Measurements from ENCODE around the gene MYO18A. TPM values are rescaled to one million over a fixed set of nuclear protein-coding genes. Genes with fewer than 3 reads are reported as not detected.
A peak's percentile ranks its signal among the peaks of the same experiment; 100 is the strongest.

Gene MYO18A
- polyA plus RNA-seq, 1 donor = 46.2 TPM

- H3K27ac ChIP-seq (ENCODE audit: low read length) = peak overlapping the region; percentile 55
- no peaks in the 10 kb centered on the region for H3K27me3 ChIP-seq (ENCODE audit: control insufficient read depth, insufficient read depth, low read length)
- DNase-seq = no peak
- no CpG with 5 or more reads among the region's 3 CpGs for WGBS (ENCODE audit: insufficient coverage, low lambda C conversion rate)
- H3K9me3 ChIP-seq (ENCODE audit: control insufficient read depth, low read depth, low read length) = no peaks in the 10 kb centered on the region
- no peak overlapping the region for H3K4me3 ChIP-seq (ENCODE audit: low read length)
- H3K36me3 ChIP-seq (ENCODE audit: control insufficient read depth, insufficient read depth, low read length) = peaks cover 3% of the 10 kb centered on the region
- H3K4me1 ChIP-seq (ENCODE audit: control insufficient read depth, insufficient read depth, low read length) = peaks cover 76% of the 10 kb centered on the region
Observed at GRCh38 chr17:29159306-29159860, 20.8 kb downstream of the MYO18A start.

- peaks cover 83% of the 10 kb centered on the region for H3K4me1 ChIP-seq (ENCODE audit: control insufficient read depth, insufficient read depth, low read length)
- WGBS (ENCODE audit: insufficient coverage, low lambda C conversion rate) = no CpG with 5 or more reads among the region's 13 CpGs
- peak overlapping the region; percentile 55 for H3K27ac ChIP-seq (ENCODE audit: low read length)
- no peaks in the 10 kb centered on the region for H3K9me3 ChIP-seq (ENCODE audit: control insufficient read depth, low read depth, low read length)
- peak; percentile 50 to 74 for DNase-seq
- no peaks in the 10 kb centered on the region for H3K27me3 ChIP-seq (ENCODE audit: control insufficient read depth, insufficient read depth, low read length)
- no peak overlapping the region for H3K4me3 ChIP-seq (ENCODE audit: low read length)
- H3K36me3 ChIP-seq (ENCODE audit: control insufficient read depth, insufficient read depth, low read length) = no peaks in the 10 kb centered on the region
Observed at GRCh38 chr17:29158488-29159275, 21.5 kb downstream of the MYO18A start.

- no peaks in the 10 kb centered on the region for H3K36me3 ChIP-seq (ENCODE audit: control insufficient read depth, insufficient read depth, low read length)
- H3K27ac ChIP-seq (ENCODE audit: low read length) = peak overlapping the region; percentile 55
- H3K9me3 ChIP-seq (ENCODE audit: control insufficient read depth, low read depth, low read length) = no peaks in the 10 kb centered on the region
- peaks cover 85% of the 10 kb centered on the region for H3K4me1 ChIP-seq (ENCODE audit: control insufficient read depth, insufficient read depth, low read length)
- WGBS (ENCODE audit: insufficient coverage, low lambda C conversion rate) = no CpG with 5 or more reads among the region's 11 CpGs
- no peaks in the 10 kb centered on the region for H3K27me3 ChIP-seq (ENCODE audit: control insufficient read depth, insufficient read depth, low read length)
- no peak overlapping the region for H3K4me3 ChIP-seq (ENCODE audit: low read length)
- DNase-seq = no peak
Observed at GRCh38 chr17:29158096-29158487, 22.1 kb downstream of the MYO18A start.

- Histone ChIP-seq H3K4me3 (ENCODE audit: low read length) (no peak overlapping the region), H3K27me3 (ENCODE audit: control insufficient read depth, insufficient read depth, low read length) (no peaks in the 10 kb centered on the region), H3K36me3 (ENCODE audit: control insufficient read depth, insufficient read depth, low read length) (no peaks in the 10 kb centered on the region), H3K27ac (ENCODE audit: low read length) (peak overlapping the region; percentile 10), H3K4me1 (ENCODE audit: control insufficient read depth, insufficient read depth, low read length) (peaks cover 81% of the 10 kb centered on the region), H3K9me3 (ENCODE audit: control insufficient read depth, low read depth, low read length) (no peaks in the 10 kb centered on the region)
- WGBS (ENCODE audit: insufficient coverage, low lambda C conversion rate) = no CpG with 5 or more reads among the region's 1 CpG
- DNase-seq = no peak
Observed at GRCh38 chr17:29157310-29157709, 22.9 kb downstream of the MYO18A start.

- no peak for DNase-seq
- H3K9me3 ChIP-seq (ENCODE audit: control insufficient read depth, low read depth, low read length) = no peaks in the 10 kb centered on the region
- peak overlapping the region; percentile 10 for H3K27ac ChIP-seq (ENCODE audit: low read length)
- peaks cover 76% of the 10 kb centered on the region for H3K4me1 ChIP-seq (ENCODE audit: control insufficient read depth, insufficient read depth, low read length)
- WGBS (ENCODE audit: insufficient coverage, low lambda C conversion rate) = no CpG with 5 or more reads among the region's 6 CpGs
- H3K27me3 ChIP-seq (ENCODE audit: control insufficient read depth, insufficient read depth, low read length) = no peaks in the 10 kb centered on the region
- no peaks in the 10 kb centered on the region for H3K36me3 ChIP-seq (ENCODE audit: control insufficient read depth, insufficient read depth, low read length)
- no peak overlapping the region for H3K4me3 ChIP-seq (ENCODE audit: low read length)
Observed at GRCh38 chr17:29156781-29157180, 23.4 kb downstream of the MYO18A start.

GRCh38 chr17:29155966-29156338 is 24.2 kb downstream of the MYO18A start:
- Histone ChIP-seq H3K9me3 (ENCODE audit: control insufficient read depth, low read depth, low read length) (no peaks in the 10 kb centered on the region), H3K36me3 (ENCODE audit: control insufficient read depth, insufficient read depth, low read length) (no peaks in the 10 kb centered on the region), H3K4me3 (ENCODE audit: low read length) (no peak overlapping the region), H3K27ac (ENCODE audit: low read length) (peak overlapping the region; percentile 86), H3K4me1 (ENCODE audit: control insufficient read depth, insufficient read depth, low read length) (peaks cover 74% of the 10 kb centered on the region), H3K27me3 (ENCODE audit: control insufficient read depth, insufficient read depth, low read length) (no peaks in the 10 kb centered on the region)
- DNase-seq = peak in 1 of 2 donors; percentile 37
- WGBS (ENCODE audit: insufficient coverage, low lambda C conversion rate) = no CpG with 5 or more reads among the region's 3 CpGs

- Histone ChIP-seq H3K27ac (ENCODE audit: low read length) (peak overlapping the region; percentile 86), H3K27me3 (ENCODE audit: control insufficient read depth, insufficient read depth, low read length) (no peaks in the 10 kb centered on the region), H3K9me3 (ENCODE audit: control insufficient read depth, low read depth, low read length) (no peaks in the 10 kb centered on the region), H3K4me1 (ENCODE audit: control insufficient read depth, insufficient read depth, low read length) (peaks cover 72% of the 10 kb centered on the region), H3K4me3 (ENCODE audit: low read length) (no peak overlapping the region), H3K36me3 (ENCODE audit: control insufficient read depth, insufficient read depth, low read length) (no peaks in the 10 kb centered on the region)
- WGBS (ENCODE audit: insufficient coverage, low lambda C conversion rate) = no CpG with 5 or more reads among the region's 11 CpGs
- DNase-seq = peak; percentile 83 to 94
Observed at GRCh38 chr17:29155227-29155965, 24.8 kb downstream of the MYO18A start.

GRCh38 chr17:29154516-29155226 is 25.5 kb downstream of the MYO18A start:
- no peak overlapping the region for H3K4me3 ChIP-seq (ENCODE audit: low read length)
- peak in 1 of 2 donors; percentile 50 for DNase-seq

GRCh38 chr17:29151567-29151966 is 28.6 kb downstream of the MYO18A start:
- H3K9me3 ChIP-seq (ENCODE audit: control insufficient read depth, low read depth, low read length) = no peaks in the 10 kb centered on the region
- H3K4me1 ChIP-seq (ENCODE audit: control insufficient read depth, insufficient read depth, low read length) = peaks cover 43% of the 10 kb centered on the region
- peaks cover 4% of the 10 kb centered on the region for H3K36me3 ChIP-seq (ENCODE audit: control insufficient read depth, insufficient read depth, low read length)
- no peak for DNase-seq
- no peak overlapping the region for H3K27ac ChIP-seq (ENCODE audit: low read length)
- no peak overlapping the region for H3K4me3 ChIP-seq (ENCODE audit: low read length)
- WGBS (ENCODE audit: insufficient coverage, low lambda C conversion rate) = no CpG with 5 or more reads among the region's 4 CpGs
- H3K27me3 ChIP-seq (ENCODE audit: control insufficient read depth, insufficient read depth, low read length) = no peaks in the 10 kb centered on the region

More at GRCh38 chr17:29154516-29155226, 25.5 kb downstream of the MYO18A start:
- H3K27me3 ChIP-seq (ENCODE audit: control insufficient read depth, insufficient read depth, low read length) = no peaks in the 10 kb centered on the region
- H3K9me3 ChIP-seq (ENCODE audit: control insufficient read depth, low read depth, low read length) = no peaks in the 10 kb centered on the region
- peaks cover 64% of the 10 kb centered on the region for H3K4me1 ChIP-seq (ENCODE audit: control insufficient read depth, insufficient read depth, low read length)
- WGBS (ENCODE audit: insufficient coverage, low lambda C conversion rate) = no CpG with 5 or more reads among the region's 11 CpGs
- peak overlapping the region; percentile 86 for H3K27ac ChIP-seq (ENCODE audit: low read length)
- no peaks in the 10 kb centered on the region for H3K36me3 ChIP-seq (ENCODE audit: control insufficient read depth, insufficient read depth, low read length)

GRCh38 chr17:29150161-29150560 is 30.0 kb downstream of the MYO18A start:
- Histone ChIP-seq H3K27ac (ENCODE audit: low read length) (no peak overlapping the region), H3K9me3 (ENCODE audit: control insufficient read depth, low read depth, low read length) (no peaks in the 10 kb centered on the region)

More at GRCh38 chr17:29150161-29150560, 30.0 kb downstream of the MYO18A start:
- H3K4me3 ChIP-seq (ENCODE audit: low read length) = no peak overlapping the region
- peaks cover 29% of the 10 kb centered on the region for H3K4me1 ChIP-seq (ENCODE audit: control insufficient read depth, insufficient read depth, low read length)
- WGBS (ENCODE audit: insufficient coverage, low lambda C conversion rate) = no CpG with 5 or more reads among the region's 2 CpGs
- H3K36me3 ChIP-seq (ENCODE audit: control insufficient read depth, insufficient read depth, low read length) = peaks cover 4% of the 10 kb centered on the region
- no peaks in the 10 kb centered on the region for H3K27me3 ChIP-seq (ENCODE audit: control insufficient read depth, insufficient read depth, low read length)
- no peak for DNase-seq

All from large intestine (tissue), 3 donors.